ENCODE measurements around the gene ITPR2.

DNA sequence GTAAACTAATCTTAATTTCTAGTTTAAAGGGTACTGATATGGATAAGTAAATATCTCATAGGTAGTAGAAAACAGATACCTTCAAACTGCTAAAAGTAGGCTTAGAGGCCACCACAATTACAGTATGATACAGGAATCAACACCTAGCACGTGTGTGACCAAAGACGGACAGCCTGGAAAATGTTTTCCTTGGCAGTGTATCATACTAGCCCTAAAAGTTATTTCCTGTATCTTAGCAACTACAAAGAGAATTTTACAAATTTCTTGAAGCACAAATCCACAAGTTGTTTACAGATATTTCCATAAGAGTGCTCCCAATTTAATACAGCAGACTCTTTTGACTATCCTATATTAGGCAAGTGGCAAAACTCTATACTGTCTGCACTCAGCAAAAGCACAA lies 106.0 kb downstream of the ITPR2 start:
- TF ChIP-seq, protein P1, sequence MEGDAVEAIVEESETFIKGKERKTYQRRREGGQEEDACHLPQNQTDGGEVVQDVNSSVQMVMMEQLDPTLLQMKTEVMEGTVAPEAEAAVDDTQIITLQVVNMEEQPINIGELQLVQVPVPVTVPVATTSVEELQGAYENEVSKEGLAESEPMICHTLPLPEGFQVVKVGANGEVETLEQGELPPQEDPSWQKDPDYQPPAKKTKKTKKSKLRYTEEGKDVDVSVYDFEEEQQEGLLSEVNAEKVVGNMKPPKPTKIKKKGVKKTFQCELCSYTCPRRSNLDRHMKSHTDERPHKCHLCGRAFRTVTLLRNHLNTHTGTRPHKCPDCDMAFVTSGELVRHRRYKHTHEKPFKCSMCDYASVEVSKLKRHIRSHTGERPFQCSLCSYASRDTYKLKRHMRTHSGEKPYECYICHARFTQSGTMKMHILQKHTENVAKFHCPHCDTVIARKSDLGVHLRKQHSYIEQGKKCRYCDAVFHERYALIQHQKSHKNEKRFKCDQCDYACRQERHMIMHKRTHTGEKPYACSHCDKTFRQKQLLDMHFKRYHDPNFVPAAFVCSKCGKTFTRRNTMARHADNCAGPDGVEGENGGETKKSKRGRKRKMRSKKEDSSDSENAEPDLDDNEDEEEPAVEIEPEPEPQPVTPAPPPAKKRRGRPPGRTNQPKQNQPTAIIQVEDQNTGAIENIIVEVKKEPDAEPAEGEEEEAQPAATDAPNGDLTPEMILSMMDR (IDR thresholded peaks at IDR 0.05; ENCODE audit: insufficient read depth, low read length), result no peak
- TF ChIP-seq GABPA (IDR thresholded peaks at IDR 0.05; ENCODE audit: low read depth), result no peak
- TF ChIP-seq POLR2AphosphoS5 (IDR thresholded peaks at IDR 0.05; ENCODE audit: low read depth), result no peak
- no peak for TF ChIP-seq SPI1 (IDR thresholded peaks at IDR 0.05; ENCODE audit: borderline replicate concordance, low read depth)
- no peak for TF ChIP-seq REST (IDR thresholded peaks at IDR 0.05; ENCODE audit: insufficient replicate concordance, low read depth)

All from HL-60 (cell line).